ENCODE results near the gene TMEM143. TPM values are rescaled to one million over a fixed set of nuclear protein-coding genes. Genes with fewer than 3 reads are reported as not detected.

TMEM143 gene
- total RNA-seq, 1 donor, result 4.3 TPM

DNA sequence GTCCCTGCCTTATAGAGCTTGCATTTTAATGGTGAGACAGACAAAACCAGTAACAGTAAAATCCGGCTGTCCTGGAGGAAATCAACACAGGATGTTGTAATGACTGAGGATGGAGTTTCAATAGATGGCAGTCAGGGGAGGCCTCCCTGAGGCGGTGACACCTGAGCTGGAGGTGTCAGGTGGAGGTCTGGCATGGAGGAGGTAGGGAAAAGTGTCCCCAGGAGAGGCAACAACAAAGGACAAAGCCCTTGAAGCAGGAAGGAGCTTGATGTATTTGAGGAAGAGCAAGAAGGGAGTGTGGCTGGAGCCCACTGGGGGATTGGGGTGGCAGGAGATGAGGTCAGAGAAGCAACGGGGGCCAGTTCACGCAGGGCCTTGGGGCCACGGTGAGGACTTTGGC is 37.5 kb upstream of the TMEM143 start:
- peaks cover 5% of the 10 kb centered on the region for H3K4me1 ChIP-seq (ENCODE audit: insufficient read depth, low read length)
- no peaks in the 10 kb centered on the region for H3K9me3 ChIP-seq (ENCODE audit: low read depth, low read length)
- H3K4me2 ChIP-seq (ENCODE audit: insufficient read depth, low read length), result no peak overlapping the region
- peaks cover 15% of the 10 kb centered on the region for H3K27me3 ChIP-seq (ENCODE audit: insufficient read depth, low read length)
- no peaks in the 10 kb centered on the region for H3K79me2 ChIP-seq (ENCODE audit: insufficient read depth, low read length)
- H4K20me1 ChIP-seq (ENCODE audit: insufficient read depth, low read length), result no peaks in the 10 kb centered on the region
- peak; percentile 47 for DNase-seq (ENCODE audit: insufficient read length, low spot score, missing footprints)
- no peak overlapping the region for H3K27ac ChIP-seq (ENCODE audit: low read depth, low read length)
- H3K36me3 ChIP-seq (ENCODE audit: insufficient read depth, low read length), result no peaks in the 10 kb centered on the region
- H3K4me3 ChIP-seq (ENCODE audit: insufficient read depth, low read length), result no peak overlapping the region
- no peak overlapping the region for H2AFZ ChIP-seq (ENCODE audit: low read length)
- TF ChIP-seq, protein P1, sequence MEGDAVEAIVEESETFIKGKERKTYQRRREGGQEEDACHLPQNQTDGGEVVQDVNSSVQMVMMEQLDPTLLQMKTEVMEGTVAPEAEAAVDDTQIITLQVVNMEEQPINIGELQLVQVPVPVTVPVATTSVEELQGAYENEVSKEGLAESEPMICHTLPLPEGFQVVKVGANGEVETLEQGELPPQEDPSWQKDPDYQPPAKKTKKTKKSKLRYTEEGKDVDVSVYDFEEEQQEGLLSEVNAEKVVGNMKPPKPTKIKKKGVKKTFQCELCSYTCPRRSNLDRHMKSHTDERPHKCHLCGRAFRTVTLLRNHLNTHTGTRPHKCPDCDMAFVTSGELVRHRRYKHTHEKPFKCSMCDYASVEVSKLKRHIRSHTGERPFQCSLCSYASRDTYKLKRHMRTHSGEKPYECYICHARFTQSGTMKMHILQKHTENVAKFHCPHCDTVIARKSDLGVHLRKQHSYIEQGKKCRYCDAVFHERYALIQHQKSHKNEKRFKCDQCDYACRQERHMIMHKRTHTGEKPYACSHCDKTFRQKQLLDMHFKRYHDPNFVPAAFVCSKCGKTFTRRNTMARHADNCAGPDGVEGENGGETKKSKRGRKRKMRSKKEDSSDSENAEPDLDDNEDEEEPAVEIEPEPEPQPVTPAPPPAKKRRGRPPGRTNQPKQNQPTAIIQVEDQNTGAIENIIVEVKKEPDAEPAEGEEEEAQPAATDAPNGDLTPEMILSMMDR (IDR thresholded peaks at IDR 0.05; ENCODE audit: extremely low read depth, low read depth, low read length), result no peak

DNA sequence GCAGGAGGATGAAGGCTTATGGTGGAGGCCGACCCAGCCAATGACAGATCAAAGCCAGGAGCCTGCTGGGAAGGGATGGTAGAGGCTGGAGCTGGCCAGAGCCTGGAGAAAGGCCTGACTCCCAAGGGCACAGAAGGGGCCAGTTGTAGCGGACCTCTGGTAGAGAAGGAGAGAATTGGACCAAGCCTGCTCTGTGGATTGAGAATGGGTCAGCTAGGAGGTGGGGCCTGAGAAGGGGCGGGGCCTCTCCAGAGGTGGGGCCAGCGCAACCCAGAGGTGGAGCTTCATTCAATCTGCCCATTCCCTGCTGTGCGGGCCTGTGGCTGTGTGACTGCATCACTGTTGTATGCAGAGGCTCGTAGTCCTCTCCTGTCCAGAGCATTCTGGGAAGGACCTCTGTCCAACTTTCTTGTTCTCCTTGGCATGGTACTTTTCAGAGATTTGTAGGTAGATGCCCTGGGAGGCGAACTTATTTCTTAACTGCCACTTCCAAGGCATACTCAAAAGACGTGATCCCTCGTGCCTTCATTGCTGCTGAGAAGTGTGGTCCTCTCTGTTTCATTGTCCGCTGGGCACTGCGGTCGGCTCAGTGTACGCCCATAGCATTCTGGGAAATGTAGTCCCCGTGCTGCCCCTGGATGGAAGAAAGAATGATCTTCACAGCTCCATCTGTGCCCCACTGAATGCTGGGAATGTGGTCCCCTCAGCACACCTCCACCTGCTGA is 36.4 kb upstream of the TMEM143 start:
- H3K36me3 ChIP-seq (ENCODE audit: insufficient read depth, low read length), result no peaks in the 10 kb centered on the region
- H4K20me1 ChIP-seq (ENCODE audit: insufficient read depth, low read length), result no peaks in the 10 kb centered on the region
- peaks cover 26% of the 10 kb centered on the region for H3K27me3 ChIP-seq (ENCODE audit: insufficient read depth, low read length)
- H3K27ac ChIP-seq (ENCODE audit: low read depth, low read length), result peak overlapping the region; percentile 55
- no peaks in the 10 kb centered on the region for H3K9me3 ChIP-seq (ENCODE audit: low read depth, low read length)
- peak overlapping the region; percentile 87 for H3K4me2 ChIP-seq (ENCODE audit: insufficient read depth, low read length)
- TF ChIP-seq, protein P1 (IDR thresholded peaks at IDR 0.05; ENCODE audit: extremely low read depth, low read depth, low read length), result no peak
- peak; percentile 99 for DNase-seq (ENCODE audit: insufficient read length, low spot score, missing footprints)
- no peaks in the 10 kb centered on the region for H3K79me2 ChIP-seq (ENCODE audit: insufficient read depth, low read length)
- H2AFZ ChIP-seq (ENCODE audit: low read length), result peak overlapping the region; percentile 90
- H3K4me3 ChIP-seq (ENCODE audit: insufficient read depth, low read length), result peak overlapping the region; percentile 66
- peaks cover 5% of the 10 kb centered on the region for H3K4me1 ChIP-seq (ENCODE audit: insufficient read depth, low read length)

DNA sequence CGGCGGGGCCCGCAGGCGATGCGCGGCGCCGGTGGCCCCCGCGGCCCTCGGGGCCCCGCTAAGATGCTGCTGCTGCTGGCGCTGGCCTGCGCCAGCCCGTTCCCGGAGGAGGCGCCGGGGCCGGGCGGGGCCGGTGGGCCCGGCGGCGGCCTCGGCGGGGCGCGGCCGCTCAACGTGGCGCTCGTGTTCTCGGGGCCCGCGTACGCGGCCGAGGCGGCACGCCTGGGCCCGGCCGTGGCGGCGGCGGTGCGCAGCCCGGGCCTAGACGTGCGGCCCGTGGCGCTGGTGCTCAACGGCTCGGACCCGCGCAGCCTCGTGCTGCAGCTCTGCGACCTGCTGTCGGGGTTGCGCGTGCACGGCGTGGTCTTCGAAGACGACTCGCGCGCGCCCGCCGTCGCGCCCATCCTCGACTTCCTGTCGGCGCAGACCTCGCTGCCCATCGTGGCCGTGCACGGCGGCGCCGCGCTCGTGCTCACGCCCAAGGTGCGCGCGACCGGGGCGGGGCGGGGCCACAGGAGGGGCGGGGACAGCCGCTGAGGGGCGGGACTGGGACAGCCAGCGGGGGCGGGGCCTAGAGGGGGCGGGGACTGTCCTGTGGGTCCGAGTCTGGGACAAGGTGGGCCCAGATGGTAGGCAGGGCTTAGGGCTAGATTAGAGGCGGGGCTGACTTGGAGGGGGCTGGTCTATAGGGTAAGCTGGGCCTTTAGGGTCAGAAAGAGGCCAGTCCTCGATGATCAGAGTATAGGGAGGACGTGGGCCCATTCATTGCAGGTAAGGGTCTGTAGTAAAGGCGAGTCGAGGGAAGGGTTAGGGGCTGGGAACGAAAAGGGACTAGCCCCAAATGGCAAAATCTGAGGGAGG is 34.9 kb upstream of the TMEM143 start:
- no peaks in the 10 kb centered on the region for H3K36me3 ChIP-seq (ENCODE audit: insufficient read depth, low read length)
- H3K27me3 ChIP-seq (ENCODE audit: insufficient read depth, low read length), result peaks cover 41% of the 10 kb centered on the region
- peak overlapping the region; percentile 89 for H3K4me2 ChIP-seq (ENCODE audit: insufficient read depth, low read length)
- H3K9me3 ChIP-seq (ENCODE audit: low read depth, low read length), result no peaks in the 10 kb centered on the region
- no peaks in the 10 kb centered on the region for H3K79me2 ChIP-seq (ENCODE audit: insufficient read depth, low read length)
- no peak overlapping the region for H3K27ac ChIP-seq (ENCODE audit: low read depth, low read length)
- H3K4me1 ChIP-seq (ENCODE audit: insufficient read depth, low read length), result peaks cover 5% of the 10 kb centered on the region
- TF ChIP-seq, protein P1 (IDR thresholded peaks at IDR 0.05; ENCODE audit: extremely low read depth, low read depth, low read length), result no peak
- peak overlapping the region; percentile 59 for H2AFZ ChIP-seq (ENCODE audit: low read length)
- H4K20me1 ChIP-seq (ENCODE audit: insufficient read depth, low read length), result no peaks in the 10 kb centered on the region
- DNase-seq (ENCODE audit: insufficient read length, low spot score, missing footprints), result peak; percentile 98
- peak overlapping the region; percentile 68 for H3K4me3 ChIP-seq (ENCODE audit: insufficient read depth, low read length)

DNA sequence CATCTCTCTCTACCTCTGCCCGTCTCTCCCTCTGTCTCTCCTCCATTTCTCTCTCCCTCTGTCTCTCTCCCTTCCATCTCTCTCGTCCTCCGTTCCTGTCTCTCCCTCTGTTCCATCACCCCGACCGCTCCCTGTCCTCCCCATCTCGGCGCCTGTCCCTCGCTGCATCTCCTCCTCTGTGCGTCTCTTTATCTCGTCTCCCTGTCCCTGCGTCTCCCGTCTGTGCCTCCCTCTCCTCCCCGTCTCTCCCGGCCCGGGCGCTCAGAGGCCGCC is 34.3 kb upstream of the TMEM143 start:
- peak overlapping the region; percentile 68 for H3K4me3 ChIP-seq (ENCODE audit: insufficient read depth, low read length)
- peak overlapping the region; percentile 47 for H2AFZ ChIP-seq (ENCODE audit: low read length)
- no peak for DNase-seq (ENCODE audit: insufficient read length, low spot score, missing footprints)
- no peaks in the 10 kb centered on the region for H3K9me3 ChIP-seq (ENCODE audit: low read depth, low read length)
- no peak overlapping the region for H3K27ac ChIP-seq (ENCODE audit: low read depth, low read length)
- H3K36me3 ChIP-seq (ENCODE audit: insufficient read depth, low read length), result no peaks in the 10 kb centered on the region
- peak overlapping the region; percentile 89 for H3K4me2 ChIP-seq (ENCODE audit: insufficient read depth, low read length)
- TF ChIP-seq, protein P1 (IDR thresholded peaks at IDR 0.05; ENCODE audit: extremely low read depth, low read depth, low read length), result no peak
- peaks cover 46% of the 10 kb centered on the region for H3K27me3 ChIP-seq (ENCODE audit: insufficient read depth, low read length)
- no peaks in the 10 kb centered on the region for H3K79me2 ChIP-seq (ENCODE audit: insufficient read depth, low read length)
- H4K20me1 ChIP-seq (ENCODE audit: insufficient read depth, low read length), result no peaks in the 10 kb centered on the region
- H3K4me1 ChIP-seq (ENCODE audit: insufficient read depth, low read length), result peaks cover 5% of the 10 kb centered on the region

All from osteoblast (primary cell).